HepG2 (cell line): Measurements from ENCODE around the gene ARHGAP29. TPM values are rescaled to one million over a fixed set of nuclear protein-coding genes. Genes with fewer than 3 reads are reported as not detected.

Experiments used
- ATAC-seq: fragments of 200-7000 bp; cut with Tn5 transposase; 3 replicates; pipeline ENCODE4 v1.9.1; 2020; ENCODE audit warnings: mild to moderate bottlenecking, moderate library complexity
- BruUV-seq: library from RNA; stranded (reverse); fragments of 400-500 nt; replicated peaks from 2 replicates; lab custom pipeline; 2021; lab: Mats Ljungman, UMichigan
- CTCF ChIA-PET: fragments of 300-600 bp; formaldehyde crosslinking; extraction: SDS; loops from one replicate; lab custom pipeline; 2021; ENCODE audit warnings: low total read pairs, inconsistent platforms, low intra/inter-chr PET ratio; lab: Yijun Ruan, JAX
- POLR2A ChIA-PET: fragments of 350-600 bp; sonication (Branson Sonifier 250); formaldehyde crosslinking; loops from one replicate; lab custom pipeline; 2020; ENCODE audit warnings: antibody characterized with exemption, inconsistent platforms; lab: Yijun Ruan, JAX
- DNase-seq: peaks from one replicate; pipeline ENCODE4 v3.0.0-alpha.2; 2015; ENCODE audit warnings: low spot score
- FAIRE-seq: peaks from 3 replicates; lab custom pipeline; 2011; peaks lifted over from hg19 to GRCh38; lab: Jason Lieb, UNC
- H2AFZ ChIP-seq: one replicate; pipeline ENCODE4 v1.6.1; 2011; ENCODE audit warnings: low read length, inconsistent platforms
- H3K27ac ChIP-seq: fragments of 300-600 bp; 3 replicates; pipeline ENCODE4 v1.8.0; 2011; ENCODE audit warnings: mixed run types, mild to moderate bottlenecking, mixed read lengths, low read length, inconsistent platforms; ENCODE audit not compliant: insufficient read depth; ENCODE audit errors: extremely low read length
- H3K27me3 ChIP-seq, 2 experiments: fragments of 200-600 bp in 1 of 2; 2 replicates in 1 of 2; 3 replicates in 1 of 2; pipeline versions ENCODE4 v1.6.0 to v1.8.0; 2011; ENCODE audit warnings: low read length in 2 of 2, mild to moderate bottlenecking in 2 of 2, moderate library complexity in 2 of 2, inconsistent platforms in 1 of 2; ENCODE audit not compliant: insufficient read depth in 2 of 2, control insufficient read depth in 1 of 2
- H3K36me3 ChIP-seq, 2 experiments: fragments of 200-600 bp in 1 of 2; replicated peaks in 1 of 2; 2 replicates in 1 of 2; 3 replicates in 1 of 2; pipeline versions ENCODE4 v1.5.1 to v1.8.0; 2011; ENCODE audit warnings: low read length in 2 of 2, inconsistent platforms in 1 of 2; ENCODE audit not compliant: insufficient read depth in 2 of 2, control insufficient read depth in 1 of 2
- H3K4me1 ChIP-seq: 2 replicates; pipeline ENCODE4 v1.5.1; 2012; ENCODE audit warnings: low read length, inconsistent platforms; ENCODE audit not compliant: insufficient read depth
- H3K4me2 ChIP-seq: 2 replicates; pipeline ENCODE4 v1.6.0; 2011; ENCODE audit warnings: low read depth, low read length, inconsistent platforms
- H3K4me3 ChIP-seq, 3 experiments: fragments of 200-600 bp in 1 of 3; sonication (generic), shearing (Covaris generic) in 1 of 3; replicated peaks in 1 of 3; 2 replicates each; pipeline ENCODE4 v1.5.1; 2011 to 2016; ENCODE audit warnings: low read length in 3 of 3, inconsistent platforms in 2 of 3, low read depth in 2 of 3, mild to moderate bottlenecking in 2 of 3, control low read depth in 1 of 3, mixed read lengths in 1 of 3; ENCODE audit not compliant: insufficient read depth in 1 of 3
- H3K79me2 ChIP-seq: one replicate; pipeline ENCODE4 v1.6.1; 2011; ENCODE audit warnings: low read length, inconsistent platforms; ENCODE audit not compliant: insufficient read depth
- H3K9ac ChIP-seq: 2 replicates; pipeline ENCODE4 v1.6.0; 2011; ENCODE audit warnings: mild to moderate bottlenecking, low read depth, low read length, inconsistent platforms; ENCODE audit not compliant: insufficient read depth
- H3K9me3 ChIP-seq: 2 replicates; pipeline ENCODE4 v1.5.1; 2012; ENCODE audit warnings: mild to moderate bottlenecking, low read length
- H4K20me1 ChIP-seq: 2 replicates; pipeline ENCODE4 v1.6.0; 2011; ENCODE audit warnings: inconsistent platforms, mild to moderate bottlenecking, low read length, moderate library complexity; ENCODE audit not compliant: insufficient read depth
- BRD4 ChIP-seq: sonication (generic); formaldehyde crosslinking; IDR thresholded peaks from 2 replicates; pipeline ENCODE4 v1.4.0; 2020; ENCODE audit warnings: missing genetic modification reagents
- CEBPB ChIP-seq: IDR thresholded peaks from 2 replicates; pipeline ENCODE4 v1.6.1; 2011; ENCODE audit warnings: low read depth, low read length, improper control_type of control experiment, borderline replicate concordance
- CEBPG ChIP-seq: IDR thresholded peaks from 2 replicates; pipeline ENCODE4 v1.6.1; 2016
- GABPB1 ChIP-seq: IDR thresholded peaks from 2 replicates; pipeline ENCODE4 v1.6.1; 2016; ENCODE audit warnings: mild to moderate bottlenecking, missing genetic modification reagents, moderate library complexity, missing compliant biosample characterization
- NCOA1 ChIP-seq: sonication (generic); formaldehyde crosslinking; IDR thresholded peaks from 2 replicates; pipeline ENCODE4 v1.9.0; 2021; ENCODE audit warnings: missing genetic modification reagents
- SIX4 ChIP-seq: sonication (generic); formaldehyde crosslinking; IDR thresholded peaks from 2 replicates; pipeline ENCODE4 v1.4.0; 2020; ENCODE audit warnings: missing genetic modification reagents
- ZNF382 ChIP-seq: sonication (generic); formaldehyde crosslinking; IDR thresholded peaks from 2 replicates; pipeline ENCODE4 v1.5.0; 2020; ENCODE audit warnings: missing genetic modification reagents, mild to moderate bottlenecking, borderline replicate concordance
- ZNF607 ChIP-seq: sonication (generic); formaldehyde crosslinking; IDR thresholded peaks from 2 replicates; pipeline ENCODE4 v1.5.1; 2020; ENCODE audit warnings: missing genetic modification reagents, mild to moderate bottlenecking, borderline replicate concordance
- ZNF749 ChIP-seq: sonication (generic); formaldehyde crosslinking; IDR thresholded peaks from 2 replicates; pipeline ENCODE4 v1.8.0; 2022; ENCODE audit warnings: mild to moderate bottlenecking, missing genetic modification reagents, moderate library complexity, borderline replicate concordance
- WGBS: methylation state at CpG from one replicate; pipeline ENCODE4 v1.1.6; 2017; ENCODE audit warnings: low lambda C conversion rate; 5-methylcytosine and 5-hydroxymethylcytosine counted together
- in situ Hi-C: cut with HindIII; loops from 2 replicates; pipeline ENCODE4 v1.10.0; 2017; ENCODE audit warnings: low pct_unique_long_range_greater_than_20kb; ENCODE audit not compliant: extremely low pct_ligation_motif_present
- intact Hi-C: fragments of 100-400 bp; cut with micrococcal nuclease; formaldehyde crosslinking; loops from one replicate; pipeline ENCODE4 v1.10.0; 2022; ENCODE audit not compliant: unreplicated experiment
- polyA plus RNA-seq, 8 experiments: library from polyadenylated mRNA; depleted of rRNA in 3 of 8; stranded (reverse) in 7 of 8; unstranded in 1 of 8; fragments of >200 nt; fragmentation: Illumina TruSeq in 4 of 8; extraction: Trizol in 4 of 8; gene quantifications; 2 replicates each; pipeline versions ENCODE4 v1.2.1 to v1.2.3, GENCODE V29; 2011 to 2016; ENCODE audit warnings: low read depth in 4 of 8, missing spikeins in 1 of 8, mixed read lengths in 1 of 8; ENCODE audit not compliant: insufficient read depth in 1 of 8
- total RNA-seq, 5 experiments: library from RNA; depleted of rRNA; stranded (reverse); fragments of >200 nt; fragmentation: Illumina TruSeq; extraction: Trizol; gene quantifications; 2 replicates each; pipeline ENCODE4 v1.2.3, GENCODE V29; 2016; ENCODE audit warnings: low read depth in 1 of 5
- TF ChIP-seq, protein P1 (sequence below): sonication (generic); formaldehyde crosslinking; IDR thresholded peaks from 2 replicates; pipeline ENCODE4 v1.8.0; 2022; ENCODE audit warnings: missing genetic modification reagents, mild to moderate bottlenecking, borderline replicate concordance
- TF ChIP-seq, protein P2 (sequence below): sonication (generic); formaldehyde crosslinking; IDR thresholded peaks from 2 replicates; pipeline ENCODE4 v1.4.0; 2020; ENCODE audit warnings: low read depth, mild to moderate bottlenecking, missing genetic modification reagents

Gene ARHGAP29
- total and polyA plus RNA-seq, 2 of the 13 experiments (the other 11 are each of a cell fraction or from before 2014, with no cell fraction given) = 12.8 to 18.3 TPM

DNA sequence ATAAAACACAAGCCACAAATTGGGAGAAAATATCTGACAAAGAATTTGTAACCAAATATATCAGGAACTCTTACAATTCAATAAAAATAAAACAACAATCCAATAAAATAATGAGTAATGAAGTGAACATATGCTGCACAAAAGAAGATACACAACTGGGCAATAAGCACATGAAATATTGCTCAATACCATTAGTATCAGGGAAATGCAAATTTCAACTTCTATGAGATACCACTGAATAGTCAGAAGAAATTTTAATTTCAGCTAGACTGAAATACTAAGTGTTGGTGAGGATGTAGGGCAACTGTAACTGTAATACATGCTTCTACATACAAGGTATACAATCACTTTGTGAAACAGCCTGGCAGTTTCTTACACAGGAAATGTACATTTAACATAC is 7.4 kb upstream of the ARHGAP29 start:
- Histone ChIP-seq H3K27me3 (no peaks in the 10 kb centered on the region; a peak in 2 of 5 replicates), H4K20me1 (no peaks in the 10 kb centered on the region), H3K4me2 (no peak overlapping the region), H3K9ac (no peak overlapping the region), H3K79me2 (peaks cover 4% of the 10 kb centered on the region), H3K9me3 (peaks cover 8% of the 10 kb centered on the region; the same call in 1 of the 2 replicates), H3K27ac (no peak overlapping the region), H3K4me1 (peaks cover 31% of the 10 kb centered on the region), H2AFZ (no peak overlapping the region), H3K36me3 (no peaks in the 10 kb centered on the region), H3K4me3 (no peak overlapping the region)
- ChIA-PET POLR2A (no interaction called here), CTCF (no interaction called here)
- FAIRE-seq (no peak), ATAC-seq (no peak), DNase-seq (no peak)
- in situ Hi-C loops = loop anchor here (5.0 kb wide), 1 partner anchor 77 kb away; no protein-coding TSS in a partner anchor
- TF ChIP-seq BRD4 (no peak), NCOA1 (CRISPR knock-in tag) (no peak), CEBPB (peak; percentile 56; the same call in 1 of the 2 replicates), CEBPG (CRISPR knock-in tag) (0 out of 2 replicates have a peak, but pooled peaks have one; percentile 13), SIX4 (CRISPR knock-in tag) (no peak), ZNF607 (CRISPR knock-in tag) (no peak)
- TF ChIP-seq, protein P1, sequence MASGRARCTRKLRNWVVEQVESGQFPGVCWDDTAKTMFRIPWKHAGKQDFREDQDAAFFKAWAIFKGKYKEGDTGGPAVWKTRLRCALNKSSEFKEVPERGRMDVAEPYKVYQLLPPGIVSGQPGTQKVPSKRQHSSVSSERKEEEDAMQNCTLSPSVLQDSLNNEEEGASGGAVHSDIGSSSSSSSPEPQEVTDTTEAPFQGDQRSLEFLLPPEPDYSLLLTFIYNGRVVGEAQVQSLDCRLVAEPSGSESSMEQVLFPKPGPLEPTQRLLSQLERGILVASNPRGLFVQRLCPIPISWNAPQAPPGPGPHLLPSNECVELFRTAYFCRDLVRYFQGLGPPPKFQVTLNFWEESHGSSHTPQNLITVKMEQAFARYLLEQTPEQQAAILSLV (CRISPR knock-in tag) = no peak
- intact Hi-C loops = loop anchor here (5.0 kb wide), 3 partner anchors 72 to 218 kb away; no protein-coding TSS in a partner anchor
- BruUV-seq = no TSS peak

DNA sequence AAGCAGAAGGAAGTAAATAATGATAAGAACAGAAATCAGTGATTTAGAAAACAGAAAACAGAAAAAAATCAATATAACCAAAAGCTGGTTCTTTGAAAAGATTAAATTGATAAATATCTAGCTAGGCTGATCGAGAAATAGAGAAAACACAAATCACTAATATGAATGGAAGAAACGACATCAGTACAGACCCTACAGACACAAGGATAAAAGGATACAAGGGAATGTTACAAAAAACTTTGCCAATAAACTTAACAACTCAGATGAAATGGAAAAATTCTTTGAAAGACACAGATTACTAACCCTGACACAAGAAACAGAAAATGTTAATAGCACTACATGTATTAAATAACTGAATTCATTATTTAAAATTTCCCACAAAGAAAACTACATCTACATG is 6.3 kb upstream of the ARHGAP29 start:
- peaks cover 4% of the 10 kb centered on the region for H3K79me2 ChIP-seq
- CTCF ChIA-PET = no interaction called here

More for the DNA sequence above, 6.3 kb upstream of the ARHGAP29 start:
- Histone ChIP-seq H3K9me3 (peaks cover 8% of the 10 kb centered on the region; the same call in 1 of the 2 replicates), H2AFZ (no peak overlapping the region), H3K4me1 (peaks cover 30% of the 10 kb centered on the region), H3K27ac (no peak overlapping the region), H3K4me3 (no peak overlapping the region), H4K20me1 (no peaks in the 10 kb centered on the region), H3K4me2 (no peak overlapping the region), H3K9ac (no peak overlapping the region), H3K36me3 (no peaks in the 10 kb centered on the region), H3K27me3 (no peaks in the 10 kb centered on the region; a peak in 2 of 5 replicates)
- WGBS = 66% methylated on average over 2 of the region's 2 CpGs
- DNase-seq (no peak), FAIRE-seq (no peak), ATAC-seq (no peak)
- intact Hi-C loops = loop anchor here (5.0 kb wide), 2 partner anchors 216 to 219 kb away; no protein-coding TSS in a partner anchor
- POLR2A ChIA-PET = no interaction called here
- no TSS peak for BruUV-seq
- TF ChIP-seq, protein P2, sequence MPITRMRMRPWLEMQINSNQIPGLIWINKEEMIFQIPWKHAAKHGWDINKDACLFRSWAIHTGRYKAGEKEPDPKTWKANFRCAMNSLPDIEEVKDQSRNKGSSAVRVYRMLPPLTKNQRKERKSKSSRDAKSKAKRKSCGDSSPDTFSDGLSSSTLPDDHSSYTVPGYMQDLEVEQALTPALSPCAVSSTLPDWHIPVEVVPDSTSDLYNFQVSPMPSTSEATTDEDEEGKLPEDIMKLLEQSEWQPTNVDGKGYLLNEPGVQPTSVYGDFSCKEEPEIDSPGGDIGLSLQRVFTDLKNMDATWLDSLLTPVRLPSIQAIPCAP (CRISPR knock-in tag) = no peak
- peak; percentile 91; the same call in 1 of the 2 replicates for TF ChIP-seq ZNF382 (CRISPR knock-in tag)
- no peak for TF ChIP-seq ZNF749 (CRISPR knock-in tag)
- no peak for TF ChIP-seq GABPB1 (CRISPR knock-in tag)
- in situ Hi-C loops = no loop called here
